GM12878 (cell line): ENCODE measurements around the gene RFX3. TPM values are rescaled to one million over a fixed set of nuclear protein-coding genes. Genes with fewer than 3 reads are reported as not detected.
"Not testable (repeated sequence)": the region's sequence is repeated elsewhere in the genome, so short reads cannot be mapped to it uniquely, and the experiment has no call there.

Source experiments
- ATAC-seq: fragments of 200-7000 bp; cut with Tn5 transposase; 3 replicates; pipeline ENCODE4 v1.9.1; 2020; ENCODE audit warnings: mild to moderate bottlenecking, moderate library complexity
- BruUV-seq: library from RNA; stranded (reverse); fragments of 400-500 nt; replicated peaks from 2 replicates; lab custom pipeline; 2021; lab: Mats Ljungman, UMichigan
- CTCF ChIA-PET: fragments of 300-600 bp; sonication (Branson Sonifier 250); formaldehyde crosslinking; extraction: SDS; loops from one replicate; lab custom pipeline; 2021; ENCODE audit warnings: inconsistent platforms; lab: Yijun Ruan, JAX
- POLR2A ChIA-PET: fragments of 350-600 bp; formaldehyde crosslinking; extraction: SDS; loops from one replicate; lab custom pipeline; 2021; ENCODE audit warnings: inconsistent platforms; lab: Charles Lee
- RAD21 ChIA-PET: fragments of 300-600 bp; sonication (Branson Sonifier 250); formaldehyde crosslinking; loops from one replicate; lab custom pipeline; 2023; ENCODE audit warnings: antibody characterized with exemption; ENCODE audit not compliant: unreplicated experiment; lab: Charles Lee
- SMC1A ChIA-PET: fragments of 300-600 bp; sonication (Branson Sonifier 250); formaldehyde crosslinking; loops from one replicate; lab custom pipeline; 2023; ENCODE audit not compliant: unreplicated experiment, uncharacterized antibody; lab: Charles Lee
- DNase-seq: peaks from one replicate; pipeline ENCODE4 v3.0.0-alpha.2; 2011; ENCODE audit warnings: low read depth, low spot score
- FAIRE-seq: peaks from 3 replicates; lab custom pipeline; 2011; peaks lifted over from hg19 to GRCh38; lab: Jason Lieb, UNC
- H2AFZ ChIP-seq: 2 replicates; pipeline ENCODE4 v1.6.0; 2011; ENCODE audit warnings: low read depth, low read length, control low read depth; ENCODE audit not compliant: control insufficient read depth
- H3K27ac ChIP-seq: 2 replicates; pipeline ENCODE4 v1.5.1; 2011; ENCODE audit warnings: control low read depth; ENCODE audit not compliant: control insufficient read depth, insufficient read depth
- H3K27me3 ChIP-seq, 2 experiments: replicated peaks in 1 of 2; 2 replicates each; pipeline versions ENCODE4 v1.6.0 to v1.6.1; 2011; ENCODE audit warnings: low read length in 1 of 2; ENCODE audit not compliant: control insufficient read depth in 2 of 2, insufficient read depth in 2 of 2
- H3K36me3 ChIP-seq, 2 experiments: 2 replicates each; pipeline ENCODE4 v1.5.1; 2011; ENCODE audit warnings: low read length in 1 of 2; ENCODE audit not compliant: control insufficient read depth in 2 of 2, insufficient read depth in 2 of 2
- H3K4me1 ChIP-seq: 2 replicates; pipeline ENCODE4 v1.6.1; 2011; ENCODE audit warnings: mild to moderate bottlenecking, low read length, moderate library complexity, mixed read lengths; ENCODE audit not compliant: control insufficient read depth, insufficient read depth
- H3K4me2 ChIP-seq: 2 replicates; pipeline ENCODE4 v1.6.0; 2011; ENCODE audit warnings: control low read depth; ENCODE audit not compliant: control insufficient read depth, insufficient read depth
- H3K4me3 ChIP-seq: fragments of 200-600 bp; sonication (generic); 2 replicates; pipeline ENCODE4 v1.5.1; 2016
- H3K79me2 ChIP-seq: 2 replicates; pipeline ENCODE4 v1.6.0; 2011; ENCODE audit warnings: low read length; ENCODE audit not compliant: control insufficient read depth, insufficient read depth
- H3K9ac ChIP-seq: 2 replicates; pipeline ENCODE4 v1.8.0; 2011; ENCODE audit warnings: low read length, control low read depth, mixed read lengths; ENCODE audit not compliant: control insufficient read depth, insufficient read depth
- H3K9me3 ChIP-seq: replicated peaks from 3 replicates; pipeline ENCODE4 v1.5.1; 2011; ENCODE audit warnings: mild to moderate bottlenecking, low read length; ENCODE audit not compliant: control insufficient read depth, insufficient read depth
- H4K20me1 ChIP-seq: 2 replicates; pipeline ENCODE4 v1.6.0; 2011; ENCODE audit not compliant: control insufficient read depth, insufficient read depth
- CREB1 ChIP-seq: IDR thresholded peaks from 2 replicates; pipeline ENCODE4 v1.6.1; 2012; ENCODE audit warnings: low read depth, mild to moderate bottlenecking, inconsistent platforms
- E2F4 ChIP-seq: IDR thresholded peaks from 2 replicates; pipeline ENCODE4 v1.6.1; 2012; ENCODE audit warnings: low read depth, low read length, improper control_type of control experiment
- KDM1A ChIP-seq: fragments of 200-600 bp; sonication (generic); IDR thresholded peaks from 2 replicates; pipeline ENCODE4 v1.6.1; 2016; ENCODE audit warnings: borderline replicate concordance
- MTA2 ChIP-seq: fragments of 450-650 bp; IDR thresholded peaks from 2 replicates; pipeline ENCODE4 v1.6.1; 2016; ENCODE audit warnings: low read depth, mild to moderate bottlenecking, moderate library complexity
- NR2C2 ChIP-seq: IDR thresholded peaks from 2 replicates; pipeline ENCODE4 v1.6.1; 2011; ENCODE audit warnings: borderline replicate concordance, low read depth; ENCODE audit not compliant: control insufficient read depth, insufficient read length
- PML ChIP-seq: IDR thresholded peaks from 2 replicates; pipeline ENCODE4 v1.6.1; 2012; ENCODE audit warnings: low read length, inconsistent platforms
- TAF1 ChIP-seq: IDR thresholded peaks from 2 replicates; pipeline ENCODE4 v1.6.1; 2011; ENCODE audit warnings: mild to moderate bottlenecking, low read depth, low read length, borderline replicate concordance
- WRNIP1 ChIP-seq: IDR thresholded peaks from 2 replicates; pipeline ENCODE4 v1.6.1; 2011; ENCODE audit warnings: low read depth, low read length, improper control_type of control experiment, borderline replicate concordance
- ZNF207 ChIP-seq: fragments of 450-650 bp; IDR thresholded peaks from 2 replicates; pipeline ENCODE4 v1.6.1; 2014; ENCODE audit warnings: antibody characterized with exemption, mild to moderate bottlenecking, borderline replicate concordance
- WGBS: methylation state at CpG from one replicate; pipeline ENCODE4 v1.1.6; 2016; ENCODE audit warnings: low lambda C conversion rate; ENCODE audit not compliant: insufficient replicate concordance, insufficient coverage; ENCODE audit errors: missing lambda C conversion rate; 5-methylcytosine and 5-hydroxymethylcytosine counted together
- in situ Hi-C: fragments of 300-500 bp; cut with MboI; formaldehyde crosslinking; loops from 9 replicates; pipeline ENCODE4 v1.14.3; 2018; ENCODE audit warnings: mixed read lengths
- intact Hi-C: fragments of 100-400 bp; cut with micrococcal nuclease; formaldehyde crosslinking; loops from one replicate; pipeline ENCODE4 v1.14.2; 2022; ENCODE audit not compliant: unreplicated experiment
- polyA plus RNA-seq, 11 experiments: library from polyadenylated mRNA; depleted of rRNA in 4 of 11; unstranded in 6 of 11; stranded (reverse) in 5 of 11; fragments of >200 nt; fragmentation: Nextera tagmentation in 4 of 11; fragmentation: Illumina TruSeq in 1 of 11; extraction: Ambion mirVana in 4 of 11; extraction: Trizol in 1 of 11; gene quantifications; 1 replicate in 1 of 11; 2 replicates in 10 of 11; pipeline versions ENCODE4 v1.2.1 to v1.2.3, GENCODE V29; 2011 to 2016; ENCODE audit warnings: inconsistent platforms in 2 of 11, missing spikeins in 2 of 11, low read depth in 1 of 11
- total RNA-seq, 4 experiments: library from RNA; depleted of rRNA in 3 of 4; stranded (reverse); fragments of >200 nt in 3 of 4; fragmentation: Illumina TruSeq in 1 of 4; extraction: Trizol in 1 of 4; gene quantifications; 2 replicates each; pipeline versions ENCODE4 v1.2.1 to v1.2.3, GENCODE V29; 2013 to 2021

Gene RFX3
- total and polyA plus RNA-seq, 10 of the 15 experiments (the other 5 are each of a cell fraction or from before 2014, with no cell fraction given) = 1.2 to 26.4 (median 6.7) TPM

- TF ChIP-seq CREB1 (no peak), PML (no peak), E2F4 (no peak), KDM1A (no peak), TAF1 (no peak), WRNIP1 (no peak), NR2C2 (no peak), MTA2 (no peak), ZNF207 (no peak)
These were observed 204.6 kb downstream of the RFX3 start (continued) for GRCh38 chr9:3321186-3321585.

- WGBS = 93% methylated on average over 9 of the region's 9 CpGs
- H3K79me2 ChIP-seq, H4K20me1 ChIP-seq, H3K4me1 ChIP-seq, FAIRE-seq, H3K4me3 ChIP-seq, H3K36me3 ChIP-seq, H3K9ac ChIP-seq, intact Hi-C loops, DNase-seq, H3K27me3 ChIP-seq, H3K9me3 ChIP-seq, POLR2A ChIA-PET, H3K27ac ChIP-seq, BruUV-seq, H3K4me2 ChIP-seq, H2AFZ ChIP-seq, RAD21 ChIA-PET, CTCF ChIA-PET, ATAC-seq: not testable (repeated sequence)
- in situ Hi-C loops = loop anchor here (10.0 kb wide), 1 partner anchor 62 kb away; no protein-coding TSS in a partner anchor
- SMC1A ChIA-PET = interaction anchor here (1.0 to 1.3 kb wide), 3 partner anchors 15 to 44 kb away, joined by 3 to 5 read pairs (median 3); no protein-coding TSS in a partner anchor
These were observed 213.2 kb downstream of the RFX3 start for GRCh38 chr9:3312595-3312994.
